Measurements from ENCODE around the gene EIF2B1.

DNA sequence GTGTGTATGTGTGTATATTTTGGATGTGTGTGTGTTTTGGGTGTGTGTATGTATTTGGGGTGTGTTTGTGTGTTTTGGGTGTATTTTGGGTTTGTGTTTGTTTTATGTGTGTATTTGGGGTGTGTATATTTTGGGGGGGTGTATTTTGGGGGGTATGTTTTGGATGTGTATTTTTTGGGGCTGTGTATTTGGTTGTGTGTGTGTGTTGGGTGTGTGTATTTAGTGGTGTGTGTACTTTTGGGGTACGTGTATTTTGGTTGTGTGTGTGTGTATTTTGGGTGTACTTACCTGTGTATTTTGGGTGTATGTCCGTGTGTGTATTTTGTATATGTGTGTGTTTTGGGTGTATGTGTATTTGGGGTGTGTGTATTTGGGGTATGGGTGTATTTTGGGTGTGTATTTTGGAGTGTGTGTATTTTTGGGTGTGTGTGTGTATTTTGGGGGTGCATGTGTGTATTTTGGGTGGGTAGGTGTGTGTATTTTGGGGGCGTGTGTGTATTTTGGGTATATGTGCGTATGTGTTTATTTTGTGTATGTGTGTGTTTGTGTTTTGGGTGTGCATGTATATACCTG, 20.7 kb upstream of the EIF2B1 start:
- TF ChIP-seq POLR2AphosphoS5 (IDR thresholded peaks at IDR 0.05; ENCODE audit: low read depth, low read length): no peak
- TF ChIP-seq TAF1 (IDR thresholded peaks at IDR 0.05; ENCODE audit: low read depth, low read length): no peak
- TF ChIP-seq POLR2A (IDR thresholded peaks at IDR 0.05; ENCODE audit: low read depth, low read length): no peak
- TF ChIP-seq SPI1 (IDR thresholded peaks at IDR 0.05; ENCODE audit: low read depth, low read length): no peak
- TF ChIP-seq PAX5 (IDR thresholded peaks at IDR 0.05; ENCODE audit: insufficient read depth, low read length, severe bottlenecking): no peak
